Measurements from ENCODE around the gene RHBDF1. TPM values are rescaled to one million over a fixed set of nuclear protein-coding genes. Genes with fewer than 3 reads are reported as not detected.
"Not testable (repeated sequence)": the region's sequence is repeated elsewhere in the genome, so short reads cannot be mapped to it uniquely, and the experiment has no call there.

The RHBDF1 gene
- total RNA-seq, 1 donor from 2014 or later: 29.1 TPM

- DNase-seq: no peak
Measured at GRCh38 chr16:35678-36305, 36.6 kb downstream of the RHBDF1 start.

DNA sequence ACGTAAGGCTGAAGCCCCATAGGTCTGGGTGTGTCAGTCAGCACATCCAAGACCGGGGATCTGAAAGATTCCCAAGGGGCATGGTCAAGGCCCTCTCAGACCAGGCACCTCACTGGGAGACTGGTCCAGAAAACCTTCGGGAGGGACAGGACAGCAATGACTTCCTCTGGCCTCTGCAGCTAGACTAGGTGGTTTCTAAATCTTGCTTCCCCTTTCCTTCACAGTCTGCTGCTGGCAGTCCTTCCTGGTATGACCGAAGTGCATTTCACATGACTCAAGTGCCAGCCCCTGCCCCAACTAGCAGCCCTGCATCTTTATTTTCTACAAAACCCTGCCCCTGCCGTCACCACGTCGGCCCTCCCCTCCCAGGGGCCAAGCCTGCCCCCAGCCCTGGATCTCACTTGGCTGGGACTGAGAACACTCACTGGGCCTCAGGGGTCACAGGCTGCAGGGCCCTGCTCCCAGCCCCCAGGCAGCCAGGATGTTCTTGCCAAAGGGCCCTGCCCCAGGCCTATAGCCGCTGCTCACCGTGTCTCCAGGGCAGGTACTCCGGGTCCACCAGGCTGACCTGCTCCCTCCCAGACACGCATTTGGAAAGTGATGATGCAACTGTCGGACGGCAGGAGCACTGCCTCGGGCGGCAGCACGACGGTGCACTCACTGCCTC is 37.3 kb downstream of the RHBDF1 start:
- DNase-seq: no peak

GRCh38 chr16:34648-34987 is 37.8 kb downstream of the RHBDF1 start:
- DNase-seq: no peak

- DNase-seq: no peak
Measured at GRCh38 chr16:33877-34647, 38.4 kb downstream of the RHBDF1 start.

DNA sequence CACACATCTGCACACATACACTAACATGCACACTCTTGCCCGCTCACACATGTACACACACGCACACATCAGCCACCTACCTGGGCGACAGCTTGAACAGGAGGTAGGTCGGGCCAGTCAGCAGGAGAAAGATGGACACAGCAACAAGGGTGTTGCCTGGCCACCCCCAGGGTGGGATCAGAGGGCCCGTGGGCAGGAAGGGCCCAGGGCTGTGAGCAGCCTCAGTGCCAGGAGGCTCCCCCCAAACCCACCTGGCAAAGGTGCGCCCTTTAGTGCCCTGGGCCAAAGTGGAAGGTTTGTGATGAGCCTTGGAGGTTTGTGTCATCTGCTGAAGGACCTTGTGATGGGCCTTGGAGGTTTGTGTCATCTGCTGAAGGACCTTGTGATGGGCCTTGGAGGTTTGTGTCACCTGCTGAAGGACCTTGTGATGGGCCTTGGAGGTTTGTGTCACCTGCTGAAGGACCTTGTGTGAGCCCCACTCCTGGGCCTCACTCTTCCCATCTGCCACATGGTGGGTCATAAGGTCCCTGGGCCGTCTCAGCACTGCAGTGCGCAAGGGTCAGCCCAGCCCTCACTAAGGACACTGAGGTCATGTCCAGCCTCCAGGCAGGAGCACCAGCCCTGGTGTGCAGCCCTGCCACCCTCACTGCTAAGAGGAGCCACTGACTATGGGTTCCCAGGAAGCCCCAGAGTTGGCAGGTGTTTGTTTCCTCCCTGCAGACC is 39.1 kb downstream of the RHBDF1 start:
- not testable (repeated sequence) for DNase-seq

- not testable (repeated sequence) for DNase-seq
Measured at GRCh38 chr16:30627-31026, 41.8 kb downstream of the RHBDF1 start.

DNA sequence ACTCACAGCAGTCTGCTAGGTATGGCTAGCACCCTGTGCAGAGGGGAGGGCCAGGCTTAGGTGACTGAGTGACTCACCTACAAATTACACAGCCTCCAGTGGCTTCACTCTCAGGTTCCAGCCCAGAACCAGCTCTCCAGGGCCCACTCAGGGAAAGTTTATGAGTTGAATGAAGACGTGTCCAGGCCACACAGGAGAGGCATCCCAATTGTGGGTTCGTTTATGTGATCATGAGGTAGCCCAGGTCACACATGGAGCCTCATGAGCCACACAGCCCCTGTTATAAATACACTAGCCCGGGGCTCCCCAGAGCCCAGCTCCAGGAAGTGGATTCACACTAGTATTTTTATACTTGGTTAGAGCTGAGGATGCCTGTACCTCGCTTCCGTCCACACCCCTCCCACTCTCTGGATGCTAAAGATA is 46.5 kb downstream of the RHBDF1 start:
- not testable (repeated sequence) for DNase-seq

DNA sequence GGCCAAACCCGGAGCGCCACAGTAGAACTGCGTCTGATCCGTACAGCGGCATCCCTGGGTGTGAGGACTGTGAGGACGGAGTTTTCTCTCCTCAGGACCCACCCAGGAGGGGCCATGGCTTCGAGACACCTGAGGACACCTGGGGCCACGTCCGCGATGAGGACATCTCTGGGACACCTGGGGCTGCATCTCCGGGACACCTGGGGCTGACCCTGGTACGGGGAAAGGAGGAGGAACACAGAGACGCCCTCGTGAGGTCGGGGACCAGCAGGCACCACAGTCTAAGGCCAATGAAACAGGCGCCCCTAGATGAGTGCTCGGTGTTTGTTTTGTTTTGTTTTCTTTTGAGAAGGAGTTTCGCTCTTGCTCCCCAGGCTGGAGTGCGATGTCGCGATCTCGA is 48.3 kb downstream of the RHBDF1 start:
- DNase-seq: not testable (repeated sequence)

- DNase-seq: not testable (repeated sequence)
Measured at GRCh38 chr16:20886-21285, 51.5 kb downstream of the RHBDF1 start.

GRCh38 chr16:17062-17765 is 55.2 kb downstream of the RHBDF1 start:
- DNase-seq: not testable (repeated sequence)

DNA sequence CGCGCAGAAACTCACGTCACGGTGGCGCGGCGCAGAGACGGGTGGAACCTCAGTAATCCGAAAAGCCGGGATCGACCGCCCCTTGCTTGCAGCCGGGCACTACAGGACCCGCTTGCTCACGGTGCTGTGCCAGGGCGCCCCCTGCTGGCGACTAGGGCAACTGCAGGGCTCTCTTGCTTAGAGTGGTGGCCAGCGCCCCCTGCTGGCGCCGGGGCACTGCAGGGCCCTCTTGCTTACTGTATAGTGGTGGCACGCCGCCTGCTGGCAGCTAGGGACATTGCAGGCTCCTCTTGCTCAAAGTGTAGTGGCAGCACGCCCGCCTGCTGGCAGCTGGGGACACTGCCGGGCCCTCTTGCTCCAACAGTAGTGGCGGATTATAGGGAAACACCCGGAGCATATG is 61.7 kb downstream of the RHBDF1 start:
- DNase-seq: peak; percentile 48

- no peak for DNase-seq
Measured at GRCh38 chr16:9903-10665, 62.3 kb downstream of the RHBDF1 start.

Small RNAs within 50 kb of the gene (small RNA-seq; reads per million reads assigned to genes)
- gene MIR6859-4 (ENCODE audit: low replicate concordance) (not detected), gene Z69720.2 (ENCODE audit: low replicate concordance) (not detected)

Other genes starting within 250 kb of the RHBDF1 start
- gene POLR3K, start 19.0 kb downstream of the RHBDF1 start, total RNA-seq: 3.7 TPM
- gene SNRNP25, start 18.8 kb downstream of the RHBDF1 start, total RNA-seq: 13.0 TPM
- gene MPG, start 5.6 kb upstream of the RHBDF1 start, total RNA-seq: 40.4 TPM
- gene NPRL3, start 66.0 kb upstream of the RHBDF1 start, total RNA-seq: 12.5 TPM
- 8.4 TPM for gene HBZ, start 80.0 kb upstream of the RHBDF1 start, total RNA-seq
- gene HBM, start 93.3 kb upstream of the RHBDF1 start, total RNA-seq: 89.5 TPM
- gene HBA2, start 100.2 kb upstream of the RHBDF1 start, total RNA-seq: 7,549 TPM
- 3,010 TPM for gene HBA1, start 104.0 kb upstream of the RHBDF1 start, total RNA-seq
- 2.2 TPM for gene HBQ1, start 107.8 kb upstream of the RHBDF1 start, total RNA-seq
- gene LUC7L, start 156.8 kb upstream of the RHBDF1 start, total RNA-seq: 71.7 TPM
- 37.1 TPM for gene FAM234A, start 162.2 kb upstream of the RHBDF1 start, total RNA-seq
- 2.4 TPM for gene RGS11, start 203.3 kb upstream of the RHBDF1 start, total RNA-seq
- 0.99 TPM for gene ARHGDIG, start 208.0 kb upstream of the RHBDF1 start, total RNA-seq
- 1.1 TPM for gene PDIA2, start 210.5 kb upstream of the RHBDF1 start, total RNA-seq

Measured in skin of body (tissue), 3 donors.